Smooth muscle cell of trachea (primary cell): ENCODE results near the gene LRRC74B. TPM values are rescaled to one million over a fixed set of nuclear protein-coding genes. Genes with fewer than 3 reads are reported as not detected.

Experiments used
- total RNA-seq: library from RNA; depleted of rRNA; stranded (reverse); fragments of >200 nt; gene quantifications from 2 replicates; pipeline ENCODE4 v1.2.1, GENCODE V29; 2014

Gene LRRC74B, protein sequence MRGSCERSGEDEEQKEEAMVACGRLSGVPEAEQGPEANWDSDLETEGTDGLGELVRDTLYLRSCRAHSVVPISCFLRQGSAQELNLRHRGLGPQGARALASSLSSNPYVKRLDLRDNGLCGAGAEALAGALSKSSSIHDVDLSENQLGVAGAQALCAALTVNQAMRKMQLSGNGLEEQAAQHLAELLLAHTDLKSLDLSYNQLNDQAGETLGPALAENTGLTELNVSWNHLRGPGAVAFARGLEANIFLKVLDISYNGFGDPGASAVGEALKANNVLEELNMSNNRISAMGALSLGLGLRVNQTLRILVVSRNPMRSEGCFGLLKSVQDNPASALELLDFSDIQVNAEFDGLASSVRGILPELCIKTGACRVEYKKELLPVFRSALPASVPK
- under 0.01 TPM in 1 of 2 replicates, not detected in the other for total RNA-seq

DNA sequence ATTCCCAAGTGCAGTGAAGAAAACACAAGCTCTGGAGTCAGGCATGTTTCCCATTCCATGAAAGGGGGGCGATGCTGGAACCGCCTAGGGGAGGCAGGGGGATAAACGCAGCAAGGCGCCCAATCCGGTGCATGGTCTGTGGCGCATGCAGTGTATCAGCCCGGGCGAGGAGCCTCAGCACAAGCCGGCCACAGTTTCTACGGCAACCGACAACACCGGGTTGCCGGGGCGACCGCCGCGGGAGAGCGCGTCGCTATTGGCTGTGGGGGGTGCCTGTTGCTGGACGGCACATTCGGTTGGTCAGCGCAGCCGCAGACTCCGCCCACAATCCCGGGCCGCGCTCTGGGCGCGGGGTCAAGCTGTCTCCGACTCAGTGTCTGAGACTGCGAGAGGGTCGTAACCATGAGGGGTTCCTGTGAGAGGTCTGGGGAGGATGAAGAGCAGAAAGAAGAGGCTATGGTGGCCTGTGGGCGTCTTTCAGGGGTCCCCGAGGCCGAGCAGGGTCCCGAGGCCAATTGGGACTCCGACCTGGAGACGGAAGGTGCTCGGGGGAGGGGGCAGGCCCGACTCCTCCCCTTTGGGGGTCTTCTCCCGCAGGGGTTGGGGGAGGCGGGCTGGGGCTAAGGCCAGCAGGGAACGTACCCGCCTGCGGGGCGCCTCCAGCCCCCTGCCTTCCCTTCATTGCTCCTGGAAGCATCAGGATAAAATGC lies at the start of gene LRRC74B:
Gene LRRC74B (plus strand): TSS at position 362 of the 710 bp plus-strand sequence. CDS start 41 bp downstream, at position 403.

DNA sequence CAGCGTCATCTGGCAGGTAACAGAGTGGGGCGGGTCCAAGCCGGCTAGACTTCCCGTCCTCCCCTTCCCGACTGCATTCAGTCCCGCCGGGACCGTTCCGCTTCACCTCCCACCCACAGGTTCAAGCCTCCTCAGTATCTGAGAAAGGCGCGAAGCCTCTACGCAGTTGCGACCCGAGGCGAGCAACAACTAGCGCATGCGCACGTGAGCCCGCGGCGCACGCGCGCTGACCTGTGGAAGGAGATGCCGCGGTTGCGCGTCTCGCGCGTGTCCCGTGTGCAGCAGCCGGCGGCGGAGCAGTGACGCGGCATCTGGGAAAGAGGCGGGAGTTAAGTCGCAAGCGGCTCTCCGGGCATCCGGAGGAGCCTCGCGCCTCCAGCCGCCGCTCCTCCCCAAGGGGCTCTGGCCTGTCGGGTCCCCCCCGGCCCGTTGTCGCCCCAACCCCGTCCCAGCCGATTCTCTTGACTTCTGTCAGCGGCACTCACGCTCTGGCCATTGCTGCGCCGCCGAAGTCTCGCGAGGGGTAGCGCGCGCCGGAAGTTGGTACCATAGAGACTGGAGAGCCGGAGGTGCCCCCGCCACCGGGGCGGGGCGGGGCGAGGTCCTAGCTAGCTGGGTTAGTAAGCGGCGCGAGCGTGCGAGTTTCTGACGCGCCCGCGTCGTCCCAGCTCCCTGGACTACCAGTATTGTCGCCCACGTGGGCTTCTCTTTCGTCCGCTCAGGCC lies 44.0 kb upstream of the LRRC74B start, which contains the start of gene THAP7:
Gene THAP7 (minus strand): TSS at position 518 of the 725 bp plus-strand sequence. CDS start 207 bp downstream, at position 311.

DNA sequence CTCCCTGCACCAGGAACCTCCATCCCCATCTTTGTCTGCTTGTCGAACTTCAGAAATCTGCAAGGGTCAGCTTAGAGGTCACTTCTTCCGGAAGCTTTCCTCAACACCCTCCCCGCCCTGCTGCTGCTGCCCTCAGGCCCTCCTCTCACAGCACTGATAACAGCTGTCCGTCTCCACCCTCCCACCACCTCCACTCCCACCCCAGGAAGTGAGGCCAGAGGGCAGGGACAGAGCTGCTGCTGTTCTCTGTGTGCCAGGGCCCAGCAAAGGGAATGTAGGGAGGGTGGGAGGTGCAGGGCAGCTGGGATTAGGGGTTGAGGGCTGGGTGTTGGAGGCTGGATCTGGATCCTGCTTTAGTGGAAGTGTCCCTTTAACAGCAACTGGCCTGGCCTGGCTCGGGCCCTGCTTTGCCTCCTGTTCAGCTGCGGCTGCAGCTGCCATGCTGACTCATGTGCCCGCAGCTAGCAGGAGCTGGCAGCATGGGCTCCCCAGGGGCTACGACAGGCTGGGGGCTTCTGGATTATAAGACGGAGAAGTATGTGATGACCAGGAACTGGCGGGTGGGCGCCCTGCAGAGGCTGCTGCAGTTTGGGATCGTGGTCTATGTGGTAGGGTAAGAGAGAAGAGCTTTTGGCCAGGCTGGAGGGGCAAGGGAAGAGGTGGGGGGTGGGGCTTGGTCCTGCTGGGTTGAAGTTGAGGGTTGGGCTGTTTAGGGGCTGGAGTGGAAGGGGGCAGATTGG lies 30.9 kb upstream of the LRRC74B start, which contains the start of gene P2RX6:
Gene P2RX6 (plus strand): TSS at position 440 of the 740 bp plus-strand sequence. CDS start 10 bp downstream, at position 450.

DNA sequence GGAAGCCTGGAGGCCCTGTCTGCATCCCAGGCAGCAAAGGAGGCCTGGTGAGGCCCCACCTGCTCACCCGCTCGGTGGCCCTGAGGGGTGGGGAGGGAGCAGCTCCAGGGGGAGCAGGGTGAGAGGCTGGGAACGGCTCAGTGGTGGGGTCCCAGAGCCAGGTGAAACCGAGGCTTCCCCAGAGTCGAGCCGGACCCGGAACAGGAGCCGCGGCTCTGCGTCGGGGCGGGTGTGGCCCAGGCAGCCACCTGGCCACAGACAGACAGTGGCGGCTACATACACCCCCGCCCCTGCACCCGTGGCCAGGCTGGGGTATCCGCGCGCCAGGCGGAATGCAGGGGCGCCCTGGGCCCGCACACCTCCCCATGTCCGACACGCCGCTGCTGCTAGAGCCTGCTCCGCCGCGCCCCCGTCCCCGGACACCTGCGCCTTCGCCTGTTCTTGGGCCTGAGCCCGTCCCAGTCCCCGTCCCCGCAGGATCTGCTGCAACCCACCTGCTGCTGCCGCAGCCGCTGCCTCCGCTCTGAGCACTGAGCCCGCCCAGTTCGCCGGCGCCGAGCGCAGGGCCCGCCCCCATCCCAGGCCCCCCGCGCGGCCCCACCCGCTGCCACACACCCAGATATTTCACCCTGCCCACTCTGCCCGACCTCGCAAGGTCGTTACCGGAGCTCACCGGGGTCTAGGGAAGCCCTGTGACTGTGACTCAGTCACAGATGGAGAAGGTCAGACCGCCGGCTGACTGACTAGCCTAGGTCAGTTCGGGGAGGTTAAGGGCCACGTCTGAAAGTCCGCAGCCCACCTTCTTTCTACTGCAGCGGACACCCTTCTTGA lies 13.5 kb upstream of the LRRC74B start, which contains the start of gene SLC7A4:
Gene SLC7A4 (minus strand): TSS at position 525 of the 831 bp plus-strand sequence. CDS start 749 bp downstream, outside the sequence.

Other genes starting within 250 kb of the LRRC74B start
- gene PI4KA, start 187.1 kb upstream of the LRRC74B start, total RNA-seq: 47.9 and 68.6 TPM in 2 replicates
- 8.9 and 14.6 TPM in 2 replicates for gene SNAP29, start 186.9 kb upstream of the LRRC74B start, total RNA-seq
- 40.1 and 52.3 TPM in 2 replicates for gene CRKL, start 128.5 kb upstream of the LRRC74B start, total RNA-seq
- gene AIFM3, start 78.7 kb upstream of the LRRC74B start, total RNA-seq: 0.87 and 2.6 TPM in 2 replicates
- gene LZTR1, start 63.6 kb upstream of the LRRC74B start, total RNA-seq: 31.0 and 74.6 TPM in 2 replicates
- 20.5 and 29.8 TPM in 2 replicates for gene THAP7, start 43.8 kb upstream of the LRRC74B start, total RNA-seq
- 3.6 and 9.3 TPM in 2 replicates for gene P2RX6, start 30.8 kb upstream of the LRRC74B start, total RNA-seq
- 2.0 TPM in 1 of 2 replicates, not detected in the other for gene SLC7A4, start 13.4 kb upstream of the LRRC74B start, total RNA-seq